Left lung (tissue), 10 donors: ENCODE data around the gene SHISA2. TPM values are rescaled to one million over a fixed set of nuclear protein-coding genes. Genes with fewer than 3 reads are reported as not detected.
A peak's percentile ranks its signal among the peaks of the same experiment; 100 is the strongest.
"Not testable (repeated sequence)": the region's sequence is repeated elsewhere in the genome, so short reads cannot be mapped to it uniquely, and the experiment has no call there.

ENCODE experiments used
- ATAC-seq: fragments of 200-7000 bp; cut with Tn5 transposase; one replicate; pipeline ENCODE4 v1.9.1; 2020; ENCODE audit warnings: moderate library complexity
- DNase-seq, 4 donors: peaks; one replicate each; pipeline ENCODE4 v3.0.0-alpha.2; 2013 to 2020
- H3K27ac ChIP-seq, 2 donors: fragments of 200-600 bp; sonication (generic) in 1 of 2; one replicate each; pipeline versions ENCODE4 v1.5.0 to v1.8.0; 2020 to 2021
- H3K27me3 ChIP-seq, 2 donors: fragments of 200-600 bp; sonication (generic) in 1 of 2; one replicate each; pipeline versions ENCODE4 v1.5.0 to v1.8.0; 2020 to 2021
- H3K36me3 ChIP-seq, 2 donors: fragments of 200-600 bp; sonication (generic) in 1 of 2; one replicate each; pipeline versions ENCODE4 v1.5.0 to v1.8.0; 2020 to 2021
- H3K4me1 ChIP-seq, 2 donors: fragments of 200-600 bp; one replicate each; pipeline ENCODE4 v1.8.0; 2021
- H3K4me3 ChIP-seq, 2 donors: fragments of 200-600 bp; sonication (generic) in 1 of 2; one replicate each; pipeline versions ENCODE4 v1.5.0 to v1.8.0; 2020 to 2021; ENCODE audit warnings: mild to moderate bottlenecking in 1 of 2
- H3K9me3 ChIP-seq, 2 donors: fragments of 200-600 bp; sonication (generic) in 1 of 2; one replicate each; pipeline versions ENCODE4 v1.5.0 to v1.8.0; 2020 to 2021
- CTCF ChIP-seq, 2 donors: fragments of 200-600 bp; sonication (generic) in 1 of 2; IDR thresholded peaks; one replicate each; pipeline versions ENCODE4 v1.5.0 to v1.8.0; 2021; ENCODE audit warnings: antibody characterized with exemption in 2 of 2
- intact Hi-C, 2 donors: fragments of 100-400 bp; cut with DNase I; formaldehyde crosslinking; loops; one replicate each; pipeline versions ENCODE4 v1.11.2 to v1.14.2; 2022
- polyA plus RNA-seq, 6 donors: library from polyadenylated mRNA; unstranded; fragments of 120-200 nt; gene quantifications; one replicate each; pipeline ENCODE4 v1.2.1, GENCODE V29; 2013; ENCODE audit not compliant: insufficient read length in 6 of 6
- total RNA-seq, 2 donors: library from RNA; stranded (reverse); fragmentation: NEBNext Ultra II Directional; extraction: Animal tissue kit (Norgen Biotek cat#: 25700); gene quantifications; one replicate each; pipeline ENCODE4 v1.2.1, GENCODE V29; 2021
- donor health status: DM: no; HTN: yes; CAD: no.
- donor health status: DM: no; HTN: no; CAD: no.

Gene SHISA2
- total and polyA plus RNA-seq, 8 donors = 12.0 to 63.8 (median 43.2) TPM

- Histone ChIP-seq H3K36me3 (no peaks in the 10 kb centered on the region), H3K27me3 (peaks cover 0 to 43% of the 10 kb centered on the region in 2 donors), H3K9me3 (no peaks in the 10 kb centered on the region), H3K27ac (no peak overlapping the region), H3K4me1 (no peaks in the 10 kb centered on the region), H3K4me3 (no peak overlapping the region)
- ATAC-seq (peak; percentile 30), DNase-seq (peak in 1 of 4 donors; percentile 43)
- TF ChIP-seq CTCF (IDR thresholded peaks at IDR 0.05) = no peak
- intact Hi-C loops = no loop called here
These were observed 23.7 kb upstream of the SHISA2 start for GRCh38 chr13:26075498-26075897.

- Histone ChIP-seq H3K36me3 (no peaks in the 10 kb centered on the region), H3K4me1 (no peaks in the 10 kb centered on the region), H3K4me3 (no peak overlapping the region), H3K9me3 (no peaks in the 10 kb centered on the region), H3K27me3 (peaks cover 0 to 47% of the 10 kb centered on the region in 2 donors), H3K27ac (no peak overlapping the region)
- no peak for TF ChIP-seq CTCF (IDR thresholded peaks at IDR 0.05)
- intact Hi-C loops = no loop called here
- DNase-seq = no peak
- ATAC-seq = peak; percentile 53
These were observed 22.9 kb upstream of the SHISA2 start for GRCh38 chr13:26074706-26075105.

- DNase-seq, H3K4me3 ChIP-seq, intact Hi-C loops, H3K27ac ChIP-seq, H3K36me3 ChIP-seq, H3K9me3 ChIP-seq, H3K4me1 ChIP-seq: not testable (repeated sequence)
- H3K27me3 ChIP-seq = peaks cover 0 to 47% of the 10 kb centered on the region in 2 donors
- peak; percentile 92 for ATAC-seq
These were observed 20.5 kb upstream of the SHISA2 start for GRCh38 chr13:26072335-26072734.

- Histone ChIP-seq H3K4me3 (no peak overlapping the region), H3K36me3 (no peaks in the 10 kb centered on the region), H3K4me1 (no peaks in the 10 kb centered on the region), H3K9me3 (no peaks in the 10 kb centered on the region), H3K27ac (no peak overlapping the region), H3K27me3 (peaks cover 0 to 42% of the 10 kb centered on the region in 2 donors)
- DNase-seq (no peak), ATAC-seq (no peak)
- TF ChIP-seq CTCF (IDR thresholded peaks at IDR 0.05) = no peak
- intact Hi-C loops = no loop called here
These were observed 19.9 kb upstream of the SHISA2 start for GRCh38 chr13:26071691-26072090.

GRCh38 chr13:26069642-26070041, 17.8 kb upstream of the SHISA2 start:
- H3K4me1 ChIP-seq, H3K27ac ChIP-seq, H3K9me3 ChIP-seq, ATAC-seq, H3K4me3 ChIP-seq, DNase-seq, H3K36me3 ChIP-seq: not testable (repeated sequence)
- intact Hi-C loops = loop anchor here in 1 of 2 donors (5.0 kb wide), 1 partner anchor 497 kb away; no protein-coding TSS in a partner anchor
- H3K27me3 ChIP-seq = peaks cover 0 to 25% of the 10 kb centered on the region in 2 donors

GRCh38 chr13:26068372-26068771, 16.6 kb upstream of the SHISA2 start:
- not testable (repeated sequence) for ATAC-seq, H3K4me1 ChIP-seq, DNase-seq, H3K9me3 ChIP-seq, H3K36me3 ChIP-seq, H3K4me3 ChIP-seq, H3K27ac ChIP-seq
- intact Hi-C loops = loop anchor here in 1 of 2 donors (5.0 kb wide), 1 partner anchor 496 kb away; no protein-coding TSS in a partner anchor
- peaks cover 0 to 18% of the 10 kb centered on the region in 2 donors for H3K27me3 ChIP-seq

GRCh38 chr13:26067601-26068000, 15.8 kb upstream of the SHISA2 start:
- Histone ChIP-seq H3K36me3 (no peaks in the 10 kb centered on the region), H3K9me3 (no peaks in the 10 kb centered on the region), H3K4me1 (no peaks in the 10 kb centered on the region), H3K27me3 (peaks cover 0 to 18% of the 10 kb centered on the region in 2 donors), H3K27ac (no peak overlapping the region), H3K4me3 (no peak overlapping the region)
- TF ChIP-seq CTCF (IDR thresholded peaks at IDR 0.05) = no peak
- no peak for ATAC-seq
- DNase-seq = no peak
- intact Hi-C loops = loop anchor here in 1 of 2 donors (5.0 kb wide), 1 partner anchor 495 kb away; no protein-coding TSS in a partner anchor

GRCh38 chr13:26066492-26066891, 14.7 kb upstream of the SHISA2 start:
- peaks cover 0 to 14% of the 10 kb centered on the region in 2 donors for H3K27me3 ChIP-seq
- ATAC-seq, H3K27ac ChIP-seq, H3K4me3 ChIP-seq, DNase-seq, H3K9me3 ChIP-seq, H3K4me1 ChIP-seq, H3K36me3 ChIP-seq: not testable (repeated sequence)
- intact Hi-C loops = loop anchor here in 1 of 2 donors (5.0 kb wide), 1 partner anchor 494 kb away; no protein-coding TSS in a partner anchor
